Measurements from ENCODE around the gene NFIX. TPM values are rescaled to one million over a fixed set of nuclear protein-coding genes. Genes with fewer than 3 reads are reported as not detected.
A peak's percentile ranks its signal among the peaks of the same experiment; 100 is the strongest.

The NFIX gene
- polyA plus RNA-seq, 1 donor (not counting 4 experiments of a cell fraction or from before 2014, with no cell fraction given): 5.2 TPM

DNA sequence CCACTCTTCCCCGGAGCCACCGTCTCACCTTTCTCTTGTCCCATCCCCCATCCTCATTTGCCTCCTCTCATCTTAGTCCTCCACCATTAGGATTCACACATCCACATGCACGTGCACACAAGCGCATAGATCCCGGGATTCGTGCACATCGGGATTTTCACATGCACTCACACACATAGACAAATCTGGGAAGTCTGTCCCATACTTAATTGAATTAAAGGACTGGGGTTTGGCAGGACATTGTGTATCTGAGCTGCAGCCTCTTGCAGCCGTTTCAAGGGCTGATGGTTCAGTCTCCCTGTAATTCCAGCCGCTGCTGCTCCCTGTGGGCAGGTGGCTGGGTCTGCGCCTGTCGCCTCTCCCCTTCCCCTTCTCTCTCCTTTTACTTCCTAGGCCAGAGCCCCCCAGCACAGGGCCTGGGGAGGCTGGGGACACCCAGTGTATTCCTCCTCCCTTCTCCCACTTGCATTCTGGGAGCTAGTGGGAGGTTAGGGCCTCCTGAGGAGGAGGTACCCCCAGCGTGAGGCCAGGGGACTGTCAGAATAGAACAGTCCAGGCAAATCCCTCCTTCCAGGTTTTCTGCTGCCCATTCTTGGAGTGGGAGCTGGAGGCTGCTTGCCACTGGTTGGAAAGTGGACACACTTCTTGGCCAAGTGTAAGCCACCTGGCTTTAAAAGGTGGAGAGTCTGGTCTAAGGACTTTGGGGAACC, 63.8 kb downstream of the NFIX start:
- FAIRE-seq (no peak), DNase-seq (ENCODE audit: low read depth, low spot score) (no peak)
- Histone ChIP-seq H3K27ac (ENCODE audit: control insufficient read depth, insufficient read depth, low read length) (no peak overlapping the region), H2AFZ (ENCODE audit: control insufficient read depth, low read length) (no peak overlapping the region), H3K9me3 (ENCODE audit: control insufficient read depth, low read depth, low read length) (no peaks in the 10 kb centered on the region), H3K4me3 (ENCODE audit: control insufficient read depth in 2 of 3, extremely low read depth in 1 of 3, insufficient read depth in 2 of 3, low read depth in 1 of 3, low read length in 3 of 3) (no peak overlapping the region), H4K20me1 (ENCODE audit: control insufficient read depth, extremely low read depth, insufficient read depth, low read length) (no peaks in the 10 kb centered on the region), H3K27me3 (ENCODE audit: control insufficient read depth, extremely low read depth, insufficient read depth, low read length) (no peaks in the 10 kb centered on the region), H3K9me1 (ENCODE audit: control insufficient read depth, extremely low read depth, insufficient read depth, low read length) (peaks cover 3% of the 10 kb centered on the region), H3K4me2 (ENCODE audit: control insufficient read depth, extremely low read depth, insufficient read depth, low read depth, low read length) (no peak overlapping the region), H3K9ac (ENCODE audit: control insufficient read depth, extremely low read depth, insufficient read depth, low read length) (no peak overlapping the region), H3K36me3 (ENCODE audit: control insufficient read depth in 2 of 2, extremely low read depth in 1 of 2, insufficient read depth in 2 of 2, low read length in 2 of 2) (peaks cover 0 to 5% of the 10 kb centered on the region in 2 experiments), H3K79me2 (ENCODE audit: control insufficient read depth, insufficient read depth, low read length) (peaks cover 25% of the 10 kb centered on the region), H3K4me1 (ENCODE audit: control insufficient read depth, extremely low read depth, insufficient read depth, low read length) (peaks cover 52% of the 10 kb centered on the region)
- dilution Hi-C loops (cut with MboI; ENCODE audit: extremely low pct_ligation_motif_present, low sequenced_read_pairs): no loop called here
- TF ChIP-seq CTCF (optimal IDR thresholded peaks at IDR 0.05 in 1 of 3, IDR thresholded peaks at IDR 0.05 in 1 of 3, conservative IDR thresholded peaks at IDR 0.05 in 1 of 3; ENCODE audit: extremely low read depth in 1 of 3, insufficient read depth in 2 of 3, low read length in 3 of 3): no peak
- no peak for TF ChIP-seq EZH2 (IDR thresholded peaks at IDR 0.05; ENCODE audit: low read length)

DNA sequence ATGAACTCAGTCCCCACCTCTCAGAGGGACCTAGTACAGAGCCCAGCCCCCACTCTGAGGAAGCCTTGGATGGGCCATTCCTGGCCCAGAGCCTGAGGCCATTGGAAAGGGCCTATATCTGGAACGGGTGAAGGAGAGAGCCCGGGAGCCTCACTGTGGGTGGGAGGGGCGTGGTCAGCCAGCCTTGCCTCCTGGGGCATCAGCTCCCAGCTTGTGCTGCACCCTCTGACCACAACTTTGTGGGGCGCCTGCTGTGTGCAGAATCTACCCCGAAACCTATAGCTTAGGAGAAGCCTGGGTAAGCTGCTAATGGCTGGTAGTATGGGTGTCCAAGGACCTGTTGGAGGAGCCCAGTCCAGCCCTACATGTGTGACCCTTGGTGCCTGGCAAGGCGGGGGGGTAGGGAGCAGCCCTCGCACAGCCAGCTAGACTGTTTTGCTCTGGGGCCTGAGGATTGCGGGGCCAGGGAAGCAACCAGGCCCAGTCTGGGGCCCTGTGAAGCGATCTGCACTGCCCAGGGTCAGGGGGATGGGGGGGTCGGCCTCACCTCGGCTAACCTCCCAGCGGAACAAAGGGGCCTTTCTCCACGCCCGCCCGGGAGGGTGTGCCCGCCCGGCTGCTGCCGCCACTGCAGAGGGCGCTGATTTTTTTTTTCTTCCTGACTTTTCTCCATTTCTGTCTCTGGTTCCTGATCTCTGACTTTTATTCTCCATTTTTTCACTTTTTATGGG, 65.1 kb downstream of the NFIX start:
- Histone ChIP-seq H4K20me1 (ENCODE audit: control insufficient read depth, extremely low read depth, insufficient read depth, low read length) (no peaks in the 10 kb centered on the region), H3K36me3 (ENCODE audit: control insufficient read depth in 2 of 2, extremely low read depth in 1 of 2, insufficient read depth in 2 of 2, low read length in 2 of 2) (peaks cover 0 to 7% of the 10 kb centered on the region in 2 experiments), H3K79me2 (ENCODE audit: control insufficient read depth, insufficient read depth, low read length) (peaks cover 34% of the 10 kb centered on the region), H3K9me1 (ENCODE audit: control insufficient read depth, extremely low read depth, insufficient read depth, low read length) (peaks cover 3% of the 10 kb centered on the region), H3K27ac (ENCODE audit: control insufficient read depth, insufficient read depth, low read length) (peak overlapping the region; percentile 34), H3K4me1 (ENCODE audit: control insufficient read depth, extremely low read depth, insufficient read depth, low read length) (peaks cover 40% of the 10 kb centered on the region), H3K27me3 (ENCODE audit: control insufficient read depth, extremely low read depth, insufficient read depth, low read length) (no peaks in the 10 kb centered on the region), H3K4me3 (ENCODE audit: control insufficient read depth in 2 of 3, extremely low read depth in 1 of 3, insufficient read depth in 2 of 3, low read depth in 1 of 3, low read length in 3 of 3) (peak overlapping the region in 1 of 3 experiments; percentile 80), H3K4me2 (ENCODE audit: control insufficient read depth, extremely low read depth, insufficient read depth, low read depth, low read length) (peak overlapping the region; percentile 95), H2AFZ (ENCODE audit: control insufficient read depth, low read length) (no peak overlapping the region), H3K9ac (ENCODE audit: control insufficient read depth, extremely low read depth, insufficient read depth, low read length) (peak overlapping the region; percentile 31), H3K9me3 (ENCODE audit: control insufficient read depth, low read depth, low read length) (no peaks in the 10 kb centered on the region)
- TF ChIP-seq CTCF (optimal IDR thresholded peaks at IDR 0.05 in 1 of 3, IDR thresholded peaks at IDR 0.05 in 1 of 3, conservative IDR thresholded peaks at IDR 0.05 in 1 of 3; ENCODE audit: extremely low read depth in 1 of 3, insufficient read depth in 2 of 3, low read length in 3 of 3) (no peak), EZH2 (IDR thresholded peaks at IDR 0.05; ENCODE audit: low read length) (no peak)
- dilution Hi-C loops (cut with MboI; ENCODE audit: extremely low pct_ligation_motif_present, low sequenced_read_pairs): no loop called here
- DNase-seq (ENCODE audit: low read depth, low spot score) (no peak), FAIRE-seq (peak; percentile 59)
